ENCODE data around the gene SKIC8.
"Not testable (repeated sequence)": the region's sequence is repeated elsewhere in the genome, so short reads cannot be mapped to it uniquely, and the experiment has no call there.

The SKIC8 gene

GRCh38 chr15:78257681-78258080 lies 41.7 kb downstream of the SKIC8 start:
- Mint-ChIP-seq H3K4me1 (no peaks in the 10 kb centered on the region), H3K36me3 (no peaks in the 10 kb centered on the region), H3K4me3 (no peak overlapping the region), H3K27ac (no peak overlapping the region), H3K9me3 (no peaks in the 10 kb centered on the region), H3K27me3 (no peaks in the 10 kb centered on the region)

GRCh38 chr15:78256044-78256437 lies 43.4 kb downstream of the SKIC8 start:
- Mint-ChIP-seq H3K9me3 (no peaks in the 10 kb centered on the region), H3K4me1 (no peaks in the 10 kb centered on the region), H3K36me3 (no peaks in the 10 kb centered on the region), H3K4me3 (no peak overlapping the region), H3K27ac (no peak overlapping the region), H3K27me3 (no peaks in the 10 kb centered on the region)

GRCh38 chr15:78255421-78256043 lies 43.9 kb downstream of the SKIC8 start:
- no peaks in the 10 kb centered on the region for H3K4me1 Mint-ChIP-seq
- H3K27me3 Mint-ChIP-seq, result no peaks in the 10 kb centered on the region
- H3K4me3 Mint-ChIP-seq, result no peak overlapping the region
- no peaks in the 10 kb centered on the region for H3K9me3 Mint-ChIP-seq
- H3K27ac Mint-ChIP-seq, result no peak overlapping the region
- no peaks in the 10 kb centered on the region for H3K36me3 Mint-ChIP-seq

- Mint-ChIP-seq H3K4me3 (no peak overlapping the region), H3K27ac (no peak overlapping the region), H3K36me3 (no peaks in the 10 kb centered on the region), H3K9me3 (no peaks in the 10 kb centered on the region), H3K27me3 (no peaks in the 10 kb centered on the region), H3K4me1 (no peaks in the 10 kb centered on the region)
These were observed 48.3 kb downstream of the SKIC8 start for GRCh38 chr15:78251136-78251535.

- Mint-ChIP-seq H3K36me3 (no peaks in the 10 kb centered on the region), H3K27ac (no peak overlapping the region), H3K4me3 (no peak overlapping the region), H3K4me1 (no peaks in the 10 kb centered on the region), H3K27me3 (no peaks in the 10 kb centered on the region), H3K9me3 (no peaks in the 10 kb centered on the region)
These were observed 50.3 kb downstream of the SKIC8 start for GRCh38 chr15:78249131-78249530.

- Mint-ChIP-seq H3K27me3 (no peaks in the 10 kb centered on the region), H3K4me1 (no peaks in the 10 kb centered on the region), H3K4me3 (no peak overlapping the region), H3K36me3 (no peaks in the 10 kb centered on the region), H3K9me3 (no peaks in the 10 kb centered on the region), H3K27ac (no peak overlapping the region)
These were observed 51.5 kb downstream of the SKIC8 start for GRCh38 chr15:78247911-78248310.

- not testable (repeated sequence) for H3K27me3 Mint-ChIP-seq, H3K4me3 Mint-ChIP-seq, H3K4me1 Mint-ChIP-seq
These were observed 53.3 kb downstream of the SKIC8 start for GRCh38 chr15:78245976-78246620.

GRCh38 chr15:78245392-78245791 lies 54.0 kb downstream of the SKIC8 start:
- not testable (repeated sequence) for H3K4me3 Mint-ChIP-seq, H3K36me3 Mint-ChIP-seq, H3K27ac Mint-ChIP-seq, H3K4me1 Mint-ChIP-seq, H3K9me3 Mint-ChIP-seq, H3K27me3 Mint-ChIP-seq

More at GRCh38 chr15:78245976-78246620, 53.3 kb downstream of the SKIC8 start:
- not testable (repeated sequence) for H3K27ac Mint-ChIP-seq, H3K36me3 Mint-ChIP-seq, H3K9me3 Mint-ChIP-seq

GRCh38 chr15:78244893-78245292 lies 54.5 kb downstream of the SKIC8 start:
- no peaks in the 10 kb centered on the region for H3K9me3 Mint-ChIP-seq
- H3K36me3 Mint-ChIP-seq, result no peaks in the 10 kb centered on the region
- H3K27me3 Mint-ChIP-seq, result no peaks in the 10 kb centered on the region
- H3K4me1 Mint-ChIP-seq, result peaks cover 3% of the 10 kb centered on the region
- H3K27ac Mint-ChIP-seq, result no peak overlapping the region
- H3K4me3 Mint-ChIP-seq, result no peak overlapping the region

- Mint-ChIP-seq H3K4me1 (peaks cover 3% of the 10 kb centered on the region), H3K9me3 (no peaks in the 10 kb centered on the region), H3K27ac (no peak overlapping the region), H3K4me3 (no peak overlapping the region), H3K36me3 (no peaks in the 10 kb centered on the region), H3K27me3 (no peaks in the 10 kb centered on the region)
These were observed 55.3 kb downstream of the SKIC8 start for GRCh38 chr15:78244101-78244500.

GRCh38 chr15:78243491-78243941 lies 55.9 kb downstream of the SKIC8 start:
- peaks cover 3% of the 10 kb centered on the region for H3K4me1 Mint-ChIP-seq
- no peak overlapping the region for H3K4me3 Mint-ChIP-seq
- no peaks in the 10 kb centered on the region for H3K27me3 Mint-ChIP-seq
- no peaks in the 10 kb centered on the region for H3K9me3 Mint-ChIP-seq
- no peaks in the 10 kb centered on the region for H3K36me3 Mint-ChIP-seq
- no peak overlapping the region for H3K27ac Mint-ChIP-seq

- H3K36me3 Mint-ChIP-seq, result no peaks in the 10 kb centered on the region
- no peak overlapping the region for H3K27ac Mint-ChIP-seq
- H3K27me3 Mint-ChIP-seq, result no peaks in the 10 kb centered on the region
- peaks cover 3% of the 10 kb centered on the region for H3K4me1 Mint-ChIP-seq
- no peak overlapping the region for H3K4me3 Mint-ChIP-seq
- no peaks in the 10 kb centered on the region for H3K9me3 Mint-ChIP-seq
These were observed 56.4 kb downstream of the SKIC8 start for GRCh38 chr15:78243058-78243457.

GRCh38 chr15:78242128-78242527 lies 57.3 kb downstream of the SKIC8 start:
- no peak overlapping the region for H3K4me3 Mint-ChIP-seq
- no peaks in the 10 kb centered on the region for H3K27me3 Mint-ChIP-seq
- H3K9me3 Mint-ChIP-seq, result no peaks in the 10 kb centered on the region
- no peak overlapping the region for H3K27ac Mint-ChIP-seq
- peaks cover 3% of the 10 kb centered on the region for H3K4me1 Mint-ChIP-seq
- no peaks in the 10 kb centered on the region for H3K36me3 Mint-ChIP-seq

- no peaks in the 10 kb centered on the region for H3K9me3 Mint-ChIP-seq
- H3K27ac Mint-ChIP-seq, result no peak overlapping the region
These were observed 58.4 kb downstream of the SKIC8 start for GRCh38 chr15:78241017-78241416.

GRCh38 chr15:78239811-78240210 lies 59.6 kb downstream of the SKIC8 start:
- peaks cover 3% of the 10 kb centered on the region for H3K4me1 Mint-ChIP-seq
- no peak overlapping the region for H3K4me3 Mint-ChIP-seq
- H3K27ac Mint-ChIP-seq, result no peak overlapping the region
- no peaks in the 10 kb centered on the region for H3K9me3 Mint-ChIP-seq
- no peaks in the 10 kb centered on the region for H3K27me3 Mint-ChIP-seq
- H3K36me3 Mint-ChIP-seq, result no peaks in the 10 kb centered on the region

More at GRCh38 chr15:78241017-78241416, 58.4 kb downstream of the SKIC8 start:
- Mint-ChIP-seq H3K27me3 (no peaks in the 10 kb centered on the region), H3K36me3 (no peaks in the 10 kb centered on the region), H3K4me3 (no peak overlapping the region), H3K4me1 (peaks cover 3% of the 10 kb centered on the region)

- no peaks in the 10 kb centered on the region for H3K9me3 Mint-ChIP-seq
- no peak overlapping the region for H3K4me3 Mint-ChIP-seq
- peaks cover 3% of the 10 kb centered on the region for H3K4me1 Mint-ChIP-seq
- no peaks in the 10 kb centered on the region for H3K27me3 Mint-ChIP-seq
- H3K36me3 Mint-ChIP-seq, result no peaks in the 10 kb centered on the region
- H3K27ac Mint-ChIP-seq, result no peak overlapping the region
These were observed 62.3 kb downstream of the SKIC8 start for GRCh38 chr15:78237146-78237545.

- Mint-ChIP-seq H3K4me3 (no peak overlapping the region), H3K36me3 (no peaks in the 10 kb centered on the region), H3K9me3 (no peaks in the 10 kb centered on the region)
These were observed 62.9 kb downstream of the SKIC8 start for GRCh38 chr15:78236491-78236890.

More at GRCh38 chr15:78236491-78236890, 62.9 kb downstream of the SKIC8 start:
- no peak overlapping the region for H3K27ac Mint-ChIP-seq
- peaks cover 3% of the 10 kb centered on the region for H3K4me1 Mint-ChIP-seq
- no peaks in the 10 kb centered on the region for H3K27me3 Mint-ChIP-seq
